ENCODE measurements around the gene ABCG1. TPM values are rescaled to one million over a fixed set of nuclear protein-coding genes. Genes with fewer than 3 reads are reported as not detected.

Gene ABCG1
- total RNA-seq, 6 experiments from 2014 or later: 3.3 to 9.8 (median 4.8) TPM

- Histone ChIP-seq H3K4me3 (no peak overlapping the region), H3K36me3 (no peaks in the 10 kb centered on the region), H3K4me1 (no peaks in the 10 kb centered on the region), H3K27me3 (peaks cover 0 to 9% of the 10 kb centered on the region in 2 donors), H3K9me3 (no peaks in the 10 kb centered on the region), H3K27ac (no peak overlapping the region)
- no peak for DNase-seq
- ATAC-seq: no peak
- TF ChIP-seq, protein P1, sequence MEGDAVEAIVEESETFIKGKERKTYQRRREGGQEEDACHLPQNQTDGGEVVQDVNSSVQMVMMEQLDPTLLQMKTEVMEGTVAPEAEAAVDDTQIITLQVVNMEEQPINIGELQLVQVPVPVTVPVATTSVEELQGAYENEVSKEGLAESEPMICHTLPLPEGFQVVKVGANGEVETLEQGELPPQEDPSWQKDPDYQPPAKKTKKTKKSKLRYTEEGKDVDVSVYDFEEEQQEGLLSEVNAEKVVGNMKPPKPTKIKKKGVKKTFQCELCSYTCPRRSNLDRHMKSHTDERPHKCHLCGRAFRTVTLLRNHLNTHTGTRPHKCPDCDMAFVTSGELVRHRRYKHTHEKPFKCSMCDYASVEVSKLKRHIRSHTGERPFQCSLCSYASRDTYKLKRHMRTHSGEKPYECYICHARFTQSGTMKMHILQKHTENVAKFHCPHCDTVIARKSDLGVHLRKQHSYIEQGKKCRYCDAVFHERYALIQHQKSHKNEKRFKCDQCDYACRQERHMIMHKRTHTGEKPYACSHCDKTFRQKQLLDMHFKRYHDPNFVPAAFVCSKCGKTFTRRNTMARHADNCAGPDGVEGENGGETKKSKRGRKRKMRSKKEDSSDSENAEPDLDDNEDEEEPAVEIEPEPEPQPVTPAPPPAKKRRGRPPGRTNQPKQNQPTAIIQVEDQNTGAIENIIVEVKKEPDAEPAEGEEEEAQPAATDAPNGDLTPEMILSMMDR (IDR thresholded peaks at IDR 0.05): no peak
- no peak for TF ChIP-seq POLR2A (IDR thresholded peaks at IDR 0.05)
- intact Hi-C loops (cut with DNase I): no loop called here
- 64% methylated on average over 5 of the region's 16 CpGs for WGBS (ENCODE audit: insufficient coverage, low coverage, low lambda C conversion rate, missing lambda C conversion rate)
These were observed 93.7 kb downstream of the ABCG1 start for GRCh38 chr21:42312626-42313104.

DNA sequence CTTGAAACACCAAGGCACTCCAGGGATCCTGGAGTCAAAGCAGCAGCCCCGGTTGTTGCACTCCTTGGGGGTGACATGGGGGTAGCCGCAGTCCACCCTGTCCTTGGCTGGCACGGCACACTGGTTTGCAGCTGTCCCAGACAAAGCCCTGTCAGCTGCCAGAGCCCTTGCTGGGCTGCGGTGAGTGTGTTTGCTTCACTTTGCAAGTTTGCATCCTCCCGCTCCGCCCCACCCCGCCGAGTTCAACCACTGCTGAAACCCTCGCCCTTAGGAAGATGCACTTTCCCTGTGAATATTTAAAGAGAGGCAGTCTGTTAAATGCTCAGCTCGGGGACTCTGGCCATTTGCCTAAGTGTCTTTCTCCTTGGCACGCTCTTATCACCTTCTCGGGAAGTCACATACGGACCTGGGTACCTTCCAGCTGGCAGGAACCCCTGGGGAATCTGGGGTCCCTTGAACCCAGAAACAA is 94.6 kb downstream of the ABCG1 start:
- 42% methylated on average over 10 of the region's 13 CpGs for WGBS (ENCODE audit: insufficient coverage, low coverage, low lambda C conversion rate, missing lambda C conversion rate)
- DNase-seq (no peak), ATAC-seq (peak; percentile 22 to 35 (median 28))
- Histone ChIP-seq H3K9me3 (no peaks in the 10 kb centered on the region), H3K4me1 (no peaks in the 10 kb centered on the region), H3K4me3 (no peak overlapping the region), H3K36me3 (no peaks in the 10 kb centered on the region), H3K27ac (no peak overlapping the region), H3K27me3 (peaks cover 0 to 4% of the 10 kb centered on the region in 2 donors)
- TF ChIP-seq, protein P1 (IDR thresholded peaks at IDR 0.05): no peak
- TF ChIP-seq POLR2A (IDR thresholded peaks at IDR 0.05): no peak
- intact Hi-C loops (cut with DNase I): no loop called here

DNA sequence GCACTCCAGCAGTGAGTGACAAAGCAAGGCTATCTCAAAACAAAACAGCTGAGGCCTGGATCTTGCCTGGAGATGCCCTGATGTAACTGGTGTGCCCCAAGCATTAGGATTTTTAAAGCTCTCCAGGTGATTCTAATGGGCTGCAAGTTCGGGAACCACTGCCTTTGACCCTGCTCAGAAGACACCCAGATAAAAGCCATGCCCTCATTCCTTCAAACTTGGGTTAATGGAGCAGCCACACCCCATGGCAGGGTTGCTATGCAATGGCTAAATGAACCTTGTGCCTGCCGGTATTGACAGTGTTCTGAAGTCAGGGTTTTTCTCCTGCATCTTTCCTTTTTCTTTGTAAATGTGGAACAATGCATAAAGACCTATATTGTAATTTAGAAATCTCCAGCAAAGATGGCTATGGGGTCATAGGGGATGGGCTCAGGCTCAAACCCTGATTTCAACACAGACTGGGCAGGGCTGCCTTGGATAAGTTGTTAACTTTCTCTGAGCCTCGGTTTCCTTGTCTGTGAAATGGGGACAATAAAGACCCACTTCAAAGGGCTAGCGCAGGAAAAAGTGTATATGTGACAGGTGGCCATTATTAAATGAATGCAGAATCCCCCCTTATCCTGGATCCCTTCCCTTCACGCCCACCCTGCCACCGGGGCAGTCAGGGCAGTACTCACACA is 95.8 kb downstream of the ABCG1 start:
- Histone ChIP-seq H3K4me3 (no peak overlapping the region), H3K27me3 (no peaks in the 10 kb centered on the region), H3K4me1 (no peaks in the 10 kb centered on the region), H3K27ac (no peak overlapping the region), H3K9me3 (no peaks in the 10 kb centered on the region), H3K36me3 (no peaks in the 10 kb centered on the region)
- TF ChIP-seq POLR2A (IDR thresholded peaks at IDR 0.05): no peak
- TF ChIP-seq, protein P1 (IDR thresholded peaks at IDR 0.05): no peak
- WGBS (ENCODE audit: insufficient coverage, low coverage, low lambda C conversion rate, missing lambda C conversion rate): 58% methylated on average over 4 of the region's 6 CpGs
- ATAC-seq: no peak
- no peak for DNase-seq
- intact Hi-C loops (cut with DNase I): no loop called here

DNA sequence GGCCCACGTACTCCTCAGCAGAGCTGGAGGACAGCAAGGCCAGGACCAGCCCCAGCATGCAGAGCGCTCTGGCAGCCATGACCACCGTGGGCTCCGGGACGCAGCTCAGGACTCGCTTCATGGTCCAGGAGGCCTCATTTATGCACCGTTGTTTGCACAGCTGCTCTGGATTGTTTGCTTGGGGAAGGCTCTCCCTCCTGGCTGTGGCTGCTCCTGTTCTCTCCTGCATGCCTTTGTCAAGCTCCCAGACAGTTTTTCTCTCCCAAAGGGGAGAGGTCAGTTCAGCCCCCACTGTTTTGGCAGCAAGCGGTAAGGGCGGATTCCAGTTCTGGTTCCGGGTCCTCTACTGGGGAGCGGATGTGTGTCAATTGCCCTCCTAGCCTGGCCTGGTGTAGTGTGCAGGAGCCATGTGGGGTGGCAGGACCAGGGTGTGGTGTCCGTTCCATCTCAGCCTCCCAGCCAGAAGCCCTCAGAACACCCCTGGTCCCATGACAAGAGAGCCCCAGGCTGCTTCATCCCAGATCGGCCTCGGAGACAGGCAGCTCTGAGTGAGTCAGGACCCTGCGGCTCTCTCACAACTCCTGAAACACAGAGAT is 96.5 kb downstream of the ABCG1 start, which contains the start of gene TFF3:
Gene TFF3 (minus strand): TSS at position 114 of the 596 bp plus-strand sequence. CDS start 35 bp downstream, at position 79.
- TF ChIP-seq POLR2A (IDR thresholded peaks at IDR 0.05): no peak
- TF ChIP-seq, protein P1 (IDR thresholded peaks at IDR 0.05): no peak
- no peak for DNase-seq
- intact Hi-C loops (cut with DNase I): no loop called here
- Histone ChIP-seq H3K9me3 (no peaks in the 10 kb centered on the region), H3K27ac (no peak within 1 kb of the TSS), H3K36me3 (no peaks in the 10 kb centered on the region), H3K4me1 (no peaks in the 10 kb centered on the region), H3K27me3 (no peaks in the 10 kb centered on the region), H3K4me3 (no peak within 1 kb of the TSS)
- WGBS (ENCODE audit: insufficient coverage, low coverage, low lambda C conversion rate, missing lambda C conversion rate): 51% methylated on average over 4 of the region's 15 CpGs
- ATAC-seq: peak in 3 of 4 donors; percentile 4 to 29 (median 9)
